Measurements from ENCODE around the gene ANKRD55.
"Not testable (repeated sequence)": the region's sequence is repeated elsewhere in the genome, so short reads cannot be mapped to it uniquely, and the experiment has no call there.

Gene ANKRD55

DNA sequence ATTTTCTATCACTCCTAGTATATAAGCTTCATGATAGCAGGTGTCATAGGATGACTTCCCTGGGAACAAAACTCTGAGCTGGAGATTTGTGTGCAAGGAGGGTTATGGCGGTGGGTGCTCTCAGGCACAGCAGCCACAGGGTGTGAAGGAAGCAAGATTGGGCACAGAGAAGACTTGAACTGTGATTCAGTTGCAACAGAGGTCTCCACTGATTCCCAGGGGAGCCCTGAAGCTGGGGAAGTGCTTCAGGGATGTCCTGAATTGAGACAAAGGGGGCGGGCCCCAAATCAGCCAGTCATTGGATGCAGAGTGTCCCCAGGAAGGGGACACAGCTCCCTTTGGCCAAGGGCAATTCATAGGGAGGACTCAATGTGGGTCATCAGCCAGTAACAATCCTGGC, 44.4 kb upstream of the ANKRD55 start:
- in situ Hi-C loops (cut with HindIII; ENCODE audit: low sequenced_read_pairs) = no loop called here
- no peak overlapping the region for H3K4me3 ChIP-seq (ENCODE audit: low read depth, low read length)
- DNase-seq (ENCODE audit: low read depth) = no peak
- TF ChIP-seq, protein P1, sequence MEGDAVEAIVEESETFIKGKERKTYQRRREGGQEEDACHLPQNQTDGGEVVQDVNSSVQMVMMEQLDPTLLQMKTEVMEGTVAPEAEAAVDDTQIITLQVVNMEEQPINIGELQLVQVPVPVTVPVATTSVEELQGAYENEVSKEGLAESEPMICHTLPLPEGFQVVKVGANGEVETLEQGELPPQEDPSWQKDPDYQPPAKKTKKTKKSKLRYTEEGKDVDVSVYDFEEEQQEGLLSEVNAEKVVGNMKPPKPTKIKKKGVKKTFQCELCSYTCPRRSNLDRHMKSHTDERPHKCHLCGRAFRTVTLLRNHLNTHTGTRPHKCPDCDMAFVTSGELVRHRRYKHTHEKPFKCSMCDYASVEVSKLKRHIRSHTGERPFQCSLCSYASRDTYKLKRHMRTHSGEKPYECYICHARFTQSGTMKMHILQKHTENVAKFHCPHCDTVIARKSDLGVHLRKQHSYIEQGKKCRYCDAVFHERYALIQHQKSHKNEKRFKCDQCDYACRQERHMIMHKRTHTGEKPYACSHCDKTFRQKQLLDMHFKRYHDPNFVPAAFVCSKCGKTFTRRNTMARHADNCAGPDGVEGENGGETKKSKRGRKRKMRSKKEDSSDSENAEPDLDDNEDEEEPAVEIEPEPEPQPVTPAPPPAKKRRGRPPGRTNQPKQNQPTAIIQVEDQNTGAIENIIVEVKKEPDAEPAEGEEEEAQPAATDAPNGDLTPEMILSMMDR (IDR thresholded peaks at IDR 0.05; ENCODE audit: low read depth, low read length, missing control alignments) = no peak

DNA sequence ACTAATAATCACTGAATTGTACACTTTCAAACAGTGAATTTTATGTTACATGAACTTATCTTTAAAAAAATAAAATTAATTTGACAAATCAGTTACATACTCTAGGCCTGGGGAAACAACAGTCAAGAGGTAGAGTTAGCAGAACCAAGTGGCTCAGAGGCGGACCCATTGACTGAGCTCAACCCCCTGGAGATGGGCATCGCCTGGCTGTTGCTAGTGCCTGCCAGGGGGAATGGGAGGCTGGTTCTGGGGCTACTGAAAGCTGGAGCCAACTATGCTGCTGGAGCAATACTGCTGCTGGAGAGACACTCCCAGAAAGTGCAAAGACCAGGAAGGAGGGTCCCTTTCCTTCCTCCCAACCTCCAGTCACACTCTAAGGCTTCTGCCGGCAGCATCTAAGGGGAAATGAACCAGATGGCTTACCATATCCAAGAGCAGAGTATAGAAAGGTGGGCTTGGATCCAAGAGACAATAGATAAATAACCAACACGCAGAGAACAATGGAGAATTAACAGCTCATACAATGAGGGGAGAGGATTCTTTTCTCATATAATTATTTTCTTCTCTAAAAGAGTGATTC, 40.3 kb upstream of the ANKRD55 start:
- in situ Hi-C loops (cut with HindIII; ENCODE audit: low sequenced_read_pairs) = loop anchor here (25.0 kb wide), 1 partner anchor 989 kb away; no protein-coding TSS in a partner anchor
- DNase-seq (ENCODE audit: low read depth) = no peak
- H3K4me3 ChIP-seq (ENCODE audit: low read depth, low read length) = no peak overlapping the region
- TF ChIP-seq, protein P1 (IDR thresholded peaks at IDR 0.05; ENCODE audit: low read depth, low read length, missing control alignments) = no peak

DNA sequence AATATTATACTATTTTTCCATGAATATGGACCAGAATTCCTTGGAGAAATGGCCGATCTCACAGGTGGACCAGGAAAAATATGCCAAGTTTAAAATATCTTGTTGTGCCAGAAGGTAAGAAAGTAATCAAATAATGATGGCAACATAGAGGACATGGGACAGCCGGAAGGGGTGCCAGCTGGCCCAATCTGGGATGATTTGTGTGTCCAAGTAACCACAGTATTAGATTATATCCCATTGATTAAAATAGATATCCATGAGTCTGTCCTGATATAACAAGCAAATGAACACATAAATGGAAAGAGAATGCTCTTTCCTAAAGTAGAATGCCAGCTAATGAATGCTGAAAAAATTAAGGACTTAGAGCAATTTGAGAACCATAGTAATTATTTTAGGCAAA, 39.6 kb upstream of the ANKRD55 start:
- no peak overlapping the region for H3K4me3 ChIP-seq (ENCODE audit: low read depth, low read length)
- DNase-seq (ENCODE audit: low read depth) = no peak
- in situ Hi-C loops (cut with HindIII; ENCODE audit: low sequenced_read_pairs) = loop anchor here (25.0 kb wide), 1 partner anchor 990 kb away; no protein-coding TSS in a partner anchor
- TF ChIP-seq, protein P1 (IDR thresholded peaks at IDR 0.05; ENCODE audit: low read depth, low read length, missing control alignments) = no peak

DNA sequence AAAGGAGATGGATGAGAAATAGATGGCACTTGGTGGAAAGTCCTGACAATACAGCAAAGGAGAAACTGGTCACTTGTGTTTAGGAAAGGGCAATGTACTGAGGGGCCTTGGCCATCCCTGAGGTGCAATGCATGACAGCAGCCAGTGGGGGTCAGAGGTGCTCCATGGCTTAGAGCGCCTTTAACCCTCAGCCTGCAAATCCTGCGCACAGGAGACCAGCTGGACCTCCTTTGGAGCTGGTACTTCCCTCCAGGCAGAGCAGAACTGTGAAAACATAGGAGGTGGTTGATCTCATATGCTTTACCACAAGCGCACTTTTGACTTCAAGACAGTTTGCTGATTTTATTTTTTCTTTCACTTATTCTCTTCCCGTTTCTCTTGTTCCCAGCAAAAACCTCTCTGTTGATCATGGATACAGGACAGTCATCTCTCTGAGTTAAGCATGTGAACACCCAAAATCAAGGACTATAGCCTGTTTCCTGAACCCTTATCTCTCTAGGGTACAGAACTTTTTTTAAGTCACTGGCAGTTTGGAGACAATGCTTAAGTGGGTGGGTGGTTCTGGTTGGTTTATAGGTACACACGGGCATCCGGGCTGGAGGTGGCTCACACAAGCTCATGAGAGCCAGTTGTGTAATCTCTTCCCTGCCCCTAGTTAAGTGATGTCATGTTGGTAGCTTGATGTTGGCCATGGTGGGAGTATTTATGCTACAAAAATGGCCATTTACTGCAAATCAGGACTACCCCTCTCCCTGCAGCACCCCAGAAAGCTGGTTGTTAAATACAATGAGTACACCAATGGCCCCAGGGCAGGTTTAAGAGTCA, 37.6 kb upstream of the ANKRD55 start:
- peak; percentile 81 for DNase-seq (ENCODE audit: low read depth)
- in situ Hi-C loops (cut with HindIII; ENCODE audit: low sequenced_read_pairs) = loop anchor here (25.0 kb wide), 1 partner anchor 992 kb away; no protein-coding TSS in a partner anchor
- TF ChIP-seq, protein P1 (IDR thresholded peaks at IDR 0.05; ENCODE audit: low read depth, low read length, missing control alignments) = peak; percentile 100
- no peak overlapping the region for H3K4me3 ChIP-seq (ENCODE audit: low read depth, low read length)

DNA sequence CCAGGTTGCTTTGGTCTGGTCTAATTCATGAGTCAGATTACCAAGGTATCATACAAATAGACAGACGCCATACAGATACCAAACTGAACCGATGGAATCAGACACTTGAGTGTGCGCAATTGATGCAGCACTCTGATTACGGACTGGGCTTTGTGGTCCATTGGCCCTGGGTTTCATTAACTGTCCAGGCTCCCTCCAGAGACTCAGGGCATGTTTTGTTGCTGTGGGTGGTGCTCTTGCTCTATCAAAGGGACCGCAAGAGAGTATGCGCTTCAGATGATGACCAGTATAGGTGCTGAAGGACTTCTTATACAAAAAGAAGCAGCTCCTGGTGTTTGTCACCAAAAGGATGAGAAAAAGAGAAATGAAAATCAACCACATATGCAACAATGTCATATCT, 36.9 kb upstream of the ANKRD55 start:
- H3K4me3 ChIP-seq (ENCODE audit: low read depth, low read length) = no peak overlapping the region
- in situ Hi-C loops (cut with HindIII; ENCODE audit: low sequenced_read_pairs) = loop anchor here (25.0 kb wide), 1 partner anchor 992 kb away; no protein-coding TSS in a partner anchor
- no peak for DNase-seq (ENCODE audit: low read depth)
- TF ChIP-seq, protein P1 (IDR thresholded peaks at IDR 0.05; ENCODE audit: low read depth, low read length, missing control alignments) = no peak

DNA sequence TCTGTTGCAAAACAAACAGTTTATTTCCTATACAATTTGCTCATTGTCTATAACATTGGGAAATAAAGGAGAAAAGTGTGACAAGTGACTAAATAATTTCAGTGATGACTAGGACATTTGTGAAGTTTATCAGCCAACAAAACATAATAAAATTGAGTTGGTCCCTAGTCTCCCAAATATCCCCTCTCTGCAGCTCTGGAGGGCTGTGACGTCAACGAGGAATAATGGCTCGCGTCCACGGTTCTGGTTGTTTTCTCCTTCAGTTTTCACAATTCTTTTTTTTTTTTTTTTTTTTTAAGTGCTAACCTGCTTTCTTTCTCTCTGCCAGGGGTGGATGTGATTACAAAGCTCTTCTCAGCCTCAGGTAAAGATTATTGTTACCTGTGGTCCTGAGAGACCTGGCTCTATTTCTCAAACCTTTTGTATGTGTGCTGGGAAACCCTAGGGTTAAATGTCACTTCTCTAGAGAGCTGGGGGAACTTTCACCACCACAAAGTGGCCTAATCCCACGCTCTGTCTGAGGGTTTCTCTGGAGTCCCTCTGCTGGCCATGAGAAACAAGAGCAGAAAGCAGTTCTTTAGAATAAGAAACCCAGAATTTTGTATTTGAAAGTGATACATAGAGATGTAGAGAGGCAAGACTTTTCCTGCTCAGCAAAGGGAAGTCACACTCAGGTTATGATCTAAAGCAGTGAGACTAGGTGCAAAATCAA, 36.2 kb upstream of the ANKRD55 start:
- TF ChIP-seq, protein P1 (IDR thresholded peaks at IDR 0.05; ENCODE audit: low read depth, low read length, missing control alignments) = peak; percentile 85
- peak; percentile 26 for DNase-seq (ENCODE audit: low read depth)
- H3K4me3 ChIP-seq (ENCODE audit: low read depth, low read length) = no peak overlapping the region
- in situ Hi-C loops (cut with HindIII; ENCODE audit: low sequenced_read_pairs) = loop anchor here (10.0 to 25.0 kb wide), 2 partner anchors 585 to 993 kb away; no protein-coding TSS in a partner anchor

DNA sequence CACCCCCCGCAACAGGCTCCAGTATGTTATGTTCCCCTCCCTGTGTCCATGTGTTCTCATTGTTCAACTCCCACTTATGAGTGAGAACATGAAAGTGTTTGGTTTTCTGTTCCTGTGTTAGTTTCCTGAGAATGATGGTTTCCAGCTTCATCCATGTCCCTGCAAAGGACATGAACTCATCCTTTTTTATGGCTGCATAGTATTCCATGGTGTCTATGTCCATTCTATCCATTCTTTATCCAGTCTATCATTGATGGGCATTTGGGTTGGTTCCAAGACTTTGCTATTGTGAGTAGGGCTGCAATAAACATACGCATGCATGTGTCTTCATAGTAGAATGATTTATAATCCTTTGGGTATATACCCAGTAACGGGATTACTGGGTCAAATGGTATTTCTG, 35.6 kb upstream of the ANKRD55 start:
- in situ Hi-C loops (cut with HindIII; ENCODE audit: low sequenced_read_pairs) = loop anchor here (10.0 to 25.0 kb wide), 2 partner anchors 586 to 994 kb away; no protein-coding TSS in a partner anchor
- H3K4me3 ChIP-seq (ENCODE audit: low read depth, low read length); DNase-seq (ENCODE audit: low read depth): not testable (repeated sequence)
